Measurements from ENCODE around the gene TRAPPC10.

- TF ChIP-seq EZH2 (IDR thresholded peaks at IDR 0.05; ENCODE audit: insufficient read depth, poor library complexity, severe bottlenecking), result no peak
- TF ChIP-seq EZH2phosphoT487 (IDR thresholded peaks at IDR 0.05; ENCODE audit: insufficient read depth, low read depth), result no peak
Measured at GRCh38 chr21:44089001-44089911, 77.1 kb downstream of the TRAPPC10 start.

Measured in GM23248 (cell line).